ENCODE measurements around the gene MAP3K20. TPM values are rescaled to one million over a fixed set of nuclear protein-coding genes. Genes with fewer than 3 reads are reported as not detected.
"Not testable (repeated sequence)": the region's sequence is repeated elsewhere in the genome, so short reads cannot be mapped to it uniquely, and the experiment has no call there.

Gene MAP3K20
- total RNA-seq, 2 donors from 2014 or later, result 22.6 to 38.9 TPM

GRCh38 chr2:173305303-173305702 lies 229.7 kb downstream of the MAP3K20 start:
- H3K4me1 ChIP-seq, result no peaks in the 10 kb centered on the region
- intact Hi-C loops (cut with DNase I), result no loop called here
- H3K36me3 ChIP-seq, result no peaks in the 10 kb centered on the region
- H3K27ac ChIP-seq, result no peak overlapping the region
- no peaks in the 10 kb centered on the region for H3K27me3 ChIP-seq
- H3K9me3 ChIP-seq, result no peaks in the 10 kb centered on the region
- no peak overlapping the region for H3K9ac ChIP-seq (ENCODE audit: low read depth in 2 of 2, low read length in 2 of 2)
- H3K4me3 ChIP-seq, result no peak overlapping the region
- TF ChIP-seq CTCF (IDR thresholded peaks at IDR 0.05), result no peak
- DNase-seq, result no peak

GRCh38 chr2:173307293-173307692 lies 231.6 kb downstream of the MAP3K20 start:
- Histone ChIP-seq H3K27me3 (no peaks in the 10 kb centered on the region), H3K9ac (ENCODE audit: low read depth in 2 of 2, low read length in 2 of 2) (no peak overlapping the region), H3K36me3 (no peaks in the 10 kb centered on the region), H3K9me3 (no peaks in the 10 kb centered on the region), H3K27ac (no peak overlapping the region), H3K4me1 (no peaks in the 10 kb centered on the region), H3K4me3 (no peak overlapping the region)
- DNase-seq, result no peak
- TF ChIP-seq CTCF (IDR thresholded peaks at IDR 0.05), result no peak
- intact Hi-C loops (cut with DNase I), result no loop called here

GRCh38 chr2:173309370-173309769 lies 233.7 kb downstream of the MAP3K20 start:
- H3K4me3 ChIP-seq; H3K27ac ChIP-seq; DNase-seq; H3K4me1 ChIP-seq; H3K9me3 ChIP-seq; H3K9ac ChIP-seq (ENCODE audit: low read depth in 2 of 2, low read length in 2 of 2); H3K36me3 ChIP-seq; H3K27me3 ChIP-seq; intact Hi-C loops (cut with DNase I): not testable (repeated sequence)

- intact Hi-C loops (cut with DNase I), result no loop called here
- Histone ChIP-seq H3K9ac (ENCODE audit: low read depth in 2 of 2, low read length in 2 of 2) (peak overlapping the region in 1 of 2 donors; percentile 43), H3K9me3 (no peaks in the 10 kb centered on the region), H3K4me3 (no peak overlapping the region), H3K4me1 (no peaks in the 10 kb centered on the region), H3K27me3 (no peaks in the 10 kb centered on the region), H3K36me3 (no peaks in the 10 kb centered on the region), H3K27ac (peak overlapping the region; percentile 25)
- TF ChIP-seq CTCF (IDR thresholded peaks at IDR 0.05), result no peak
- peak; percentile 30 for DNase-seq
Observed at GRCh38 chr2:173311844-173312606, 236.4 kb downstream of the MAP3K20 start.

All from colonic mucosa (tissue), 4 donors.